ENCODE results near the gene CTDNEP1.

Gene CTDNEP1

GRCh38 chr17:7214300-7215135, 37.0 kb downstream of the CTDNEP1 start:
- DNase-seq = peak; percentile 99

GRCh38 chr17:7213895-7214299, 37.6 kb downstream of the CTDNEP1 start:
- peak; percentile 98 to 99 for DNase-seq

DNA sequence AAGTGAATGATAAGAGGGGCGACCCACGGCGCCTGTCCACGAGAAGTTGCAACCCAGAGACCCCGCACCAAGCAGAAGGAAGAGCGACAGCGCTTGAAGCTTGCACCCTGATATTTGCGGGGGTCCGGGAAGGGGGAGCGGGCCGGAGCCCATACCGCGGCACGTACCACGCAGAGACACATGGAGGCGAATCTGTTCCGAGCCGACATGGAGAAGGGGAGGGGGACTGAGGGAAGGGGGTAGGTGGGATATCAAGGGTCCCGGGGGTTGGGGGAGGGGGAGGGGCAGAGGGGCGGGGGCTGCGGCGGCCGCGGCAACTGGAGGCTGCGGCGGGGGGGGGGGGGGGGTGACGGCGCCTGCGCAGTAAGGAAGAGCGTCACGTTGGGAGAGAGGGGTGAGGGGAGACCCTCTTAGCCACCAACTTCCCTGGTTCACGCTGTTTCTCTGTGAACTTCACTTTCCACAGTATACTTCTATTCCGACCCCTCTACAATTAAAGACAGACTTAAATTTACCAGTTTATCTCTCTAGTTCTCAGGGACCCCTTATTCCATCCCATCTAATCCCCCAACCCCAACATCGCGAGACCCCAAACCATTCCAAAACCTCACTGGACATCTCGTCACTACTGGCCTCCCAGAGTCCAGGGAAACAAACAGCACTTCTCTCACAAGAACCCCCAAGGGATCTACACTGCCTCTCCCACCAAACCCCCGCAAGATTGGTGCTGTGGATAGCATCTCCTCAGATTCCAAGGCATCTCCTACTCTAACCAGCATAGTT, 39.9 kb downstream of the CTDNEP1 start:
- no peak for DNase-seq

- DNase-seq = no peak
Observed at GRCh38 chr17:7208754-7209460, 42.6 kb downstream of the CTDNEP1 start.

DNA sequence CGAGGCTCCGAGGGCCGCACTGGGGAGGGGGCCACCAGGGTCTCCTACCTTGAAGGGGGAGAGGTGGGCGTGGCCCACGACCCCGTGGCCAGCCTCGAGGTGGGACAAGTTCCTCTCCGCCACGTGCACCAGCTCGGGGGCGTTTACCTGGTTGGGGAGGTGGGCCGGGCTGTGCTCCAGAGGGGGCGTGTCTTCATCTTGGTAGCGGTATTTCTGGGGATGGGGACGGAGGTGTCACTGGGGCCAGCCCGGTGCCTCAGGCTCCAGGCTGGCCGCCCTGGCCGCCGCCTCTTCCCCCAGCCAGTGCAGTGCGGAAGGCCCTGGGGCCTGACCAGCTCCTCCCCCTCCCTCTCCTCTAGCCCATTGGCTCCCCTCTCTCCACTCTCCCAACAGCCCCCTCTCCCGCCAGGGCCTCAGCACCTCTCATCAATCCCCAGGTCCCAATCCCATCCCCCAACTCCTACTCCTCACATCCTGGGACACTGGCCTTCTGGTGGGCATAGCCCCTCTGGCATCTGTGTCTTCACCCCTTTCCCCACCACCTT, 43.4 kb downstream of the CTDNEP1 start:
- no peak for DNase-seq

DNA sequence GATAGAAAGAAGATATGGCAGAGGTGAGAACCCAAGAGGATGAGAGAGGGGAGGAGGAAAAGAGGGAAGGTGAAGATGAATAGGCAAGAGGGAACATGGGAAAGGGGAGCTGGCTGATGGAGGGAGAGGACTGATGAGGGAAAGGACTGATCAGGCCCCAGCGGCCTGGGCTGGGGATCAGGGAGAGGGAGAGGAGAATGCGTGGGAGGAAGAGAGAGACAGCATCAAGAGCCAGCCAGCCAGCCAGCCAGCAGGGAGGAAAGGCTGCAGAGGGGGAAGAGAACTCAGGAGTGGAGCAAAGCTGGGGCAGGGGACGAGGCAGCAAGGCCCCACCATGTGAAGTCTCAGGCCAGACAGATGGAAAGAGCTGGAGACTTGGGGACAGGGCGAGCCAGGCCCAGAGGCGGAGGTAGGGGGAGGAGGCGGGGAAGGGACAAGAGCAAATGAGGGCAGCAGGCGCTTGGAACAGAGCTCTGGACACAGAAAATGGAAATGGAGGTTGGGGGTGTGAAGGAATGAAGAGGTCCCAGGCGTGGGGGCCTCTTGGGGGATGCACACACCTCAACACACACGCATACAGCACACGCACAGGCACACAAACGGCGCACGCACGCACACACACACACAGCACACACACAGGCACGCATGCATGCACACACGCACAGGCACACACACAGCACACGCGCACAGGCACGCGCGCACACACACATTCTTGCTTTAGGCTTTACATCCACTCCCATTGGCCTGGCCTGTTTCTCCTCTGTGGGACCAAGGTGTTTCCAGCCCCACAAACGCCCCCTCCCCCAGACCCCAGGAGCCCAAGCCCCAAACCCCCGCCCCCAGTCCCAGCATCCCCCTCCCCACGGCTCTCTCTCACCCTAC, 44.2 kb downstream of the CTDNEP1 start:
- DNase-seq = no peak

- DNase-seq = no peak
Observed at GRCh38 chr17:7205561-7205960, 46.0 kb downstream of the CTDNEP1 start.

DNA sequence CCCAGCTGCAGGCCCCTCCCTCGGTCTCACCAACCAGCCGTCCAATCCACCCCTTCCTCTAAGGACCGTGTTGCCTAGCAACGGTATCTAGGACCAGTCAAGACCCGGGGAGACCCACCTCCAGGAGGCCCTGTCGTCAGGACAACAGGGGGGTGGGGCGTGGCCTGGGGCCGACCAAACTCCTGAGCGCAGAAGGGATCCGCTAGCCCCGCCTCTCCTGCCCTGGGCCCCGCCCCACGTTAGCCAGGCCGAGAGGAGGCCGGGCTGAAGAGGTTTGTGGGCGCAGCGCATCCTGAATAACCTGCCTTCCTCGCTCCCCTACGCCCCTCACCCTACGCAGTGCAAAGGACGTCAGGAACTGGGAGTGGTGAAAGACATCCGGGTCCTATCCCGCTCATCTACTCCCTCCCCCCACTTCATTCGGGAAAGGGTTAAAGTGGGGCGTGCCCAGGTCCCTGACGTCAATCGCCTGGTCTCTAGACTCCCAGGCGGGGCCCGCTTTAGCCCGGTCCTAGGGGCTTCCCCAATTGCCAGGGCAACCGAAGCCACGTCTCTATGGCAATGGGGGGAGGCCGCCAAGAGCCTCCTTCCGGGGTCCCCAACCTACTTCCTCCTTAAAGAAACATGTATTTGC, 46.6 kb downstream of the CTDNEP1 start:
- DNase-seq = peak; percentile 90 to 92

DNA sequence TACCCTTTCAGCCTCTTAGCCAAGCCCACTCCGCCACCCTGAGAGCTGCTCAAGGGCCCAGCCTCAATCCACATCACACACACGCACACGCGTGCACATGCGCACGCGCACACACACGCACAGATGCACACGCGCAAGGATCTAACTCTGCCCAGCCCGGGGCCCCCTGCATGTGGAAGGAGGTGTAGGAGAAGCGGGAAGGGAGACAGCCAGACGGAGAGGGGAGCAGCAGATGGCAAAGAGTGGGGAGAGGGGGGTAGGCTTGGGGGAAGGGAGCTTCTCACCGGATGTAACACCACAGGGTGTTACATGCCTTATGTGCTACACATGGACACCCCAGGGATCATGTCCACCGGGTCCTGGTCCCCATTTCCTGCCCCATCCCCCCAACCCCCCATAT, 47.2 kb downstream of the CTDNEP1 start:
- DNase-seq = no peak

DNA sequence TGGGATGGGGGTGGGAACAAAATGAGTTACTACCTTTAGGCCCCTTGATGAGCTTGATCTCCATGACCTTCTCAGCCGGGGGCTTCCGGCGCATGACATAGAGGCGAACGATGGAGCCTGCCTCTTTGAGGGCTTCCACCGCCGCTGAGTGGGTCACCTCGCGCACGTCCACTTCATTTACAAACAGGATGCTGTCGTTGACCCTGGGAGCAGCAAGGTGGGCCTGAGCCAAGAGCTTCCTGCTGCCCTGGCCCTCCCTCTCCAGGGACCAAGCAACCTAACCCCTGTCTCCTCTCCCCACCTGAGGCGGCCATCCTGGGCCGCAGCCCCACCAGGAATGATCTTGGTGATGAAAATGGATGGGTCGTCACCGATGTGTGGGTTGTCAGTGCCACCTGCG, 48.1 kb downstream of the CTDNEP1 start:
- DNase-seq = no peak

DNA sequence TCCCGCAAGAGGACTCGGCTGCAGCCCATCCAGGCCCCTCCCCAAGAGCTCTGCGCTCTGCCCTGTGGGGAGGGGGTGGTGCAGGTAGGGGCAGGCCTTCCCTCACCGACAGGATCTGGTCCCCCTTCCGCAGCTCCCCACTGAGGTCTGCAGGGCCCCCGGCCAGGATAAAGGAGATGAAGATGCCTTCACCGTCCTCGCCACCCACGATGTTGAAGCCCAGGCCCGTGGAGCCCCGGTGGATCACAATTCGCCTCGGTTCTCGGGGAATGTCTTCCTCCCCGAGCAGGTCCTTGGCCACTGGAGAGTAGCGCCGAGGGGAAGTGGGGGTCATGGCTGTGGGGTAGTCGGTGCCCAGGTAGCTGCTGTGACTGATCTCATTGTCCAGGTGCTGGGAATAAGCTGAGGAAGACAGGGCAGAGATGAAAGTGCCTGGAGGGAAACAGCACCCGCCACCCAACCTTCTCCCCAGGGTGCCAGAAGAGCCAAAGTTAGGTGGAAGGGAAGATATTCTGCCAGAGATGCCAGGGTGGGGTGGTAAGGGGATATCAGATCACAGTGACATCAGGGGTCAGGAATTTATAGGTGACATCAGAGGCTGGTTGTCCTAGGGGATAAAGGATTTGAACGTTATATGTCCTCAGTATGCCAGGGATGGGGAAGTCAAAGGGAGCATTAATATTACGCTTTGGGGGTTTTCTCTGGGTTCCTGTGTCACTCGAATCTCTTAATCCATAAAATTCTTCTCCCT, 54.7 kb downstream of the CTDNEP1 start:
- DNase-seq = no peak

GRCh38 chr17:7195971-7196370, 55.6 kb downstream of the CTDNEP1 start:
- DNase-seq = no peak
